Cardiac fibroblast (primary cell): ENCODE results near the gene KRT14.

Source experiments
- DNase-seq, 2 donors: peaks; one replicate each; pipeline versions ENCODE4 v3.0.0 to v3.0.0-alpha.2; 2010; ENCODE audit warnings: low read depth in 2 of 2
- H3K4me3 ChIP-seq, 2 donors: replicated peaks in 1 of 2; 1 replicate in 1 of 2; 2 replicates in 1 of 2; pipeline ENCODE4 v1.5.1; 2011; ENCODE audit warnings: low read depth in 2 of 2, low read length in 2 of 2, mild to moderate bottlenecking in 2 of 2, moderate library complexity in 1 of 2
- TF ChIP-seq, protein P1 (sequence below): IDR thresholded peaks from one replicate; pipeline ENCODE4 v1.5.1; 2011; ENCODE audit warnings: low read depth, mild to moderate bottlenecking, low read length, inconsistent platforms

The KRT14 gene

DNA sequence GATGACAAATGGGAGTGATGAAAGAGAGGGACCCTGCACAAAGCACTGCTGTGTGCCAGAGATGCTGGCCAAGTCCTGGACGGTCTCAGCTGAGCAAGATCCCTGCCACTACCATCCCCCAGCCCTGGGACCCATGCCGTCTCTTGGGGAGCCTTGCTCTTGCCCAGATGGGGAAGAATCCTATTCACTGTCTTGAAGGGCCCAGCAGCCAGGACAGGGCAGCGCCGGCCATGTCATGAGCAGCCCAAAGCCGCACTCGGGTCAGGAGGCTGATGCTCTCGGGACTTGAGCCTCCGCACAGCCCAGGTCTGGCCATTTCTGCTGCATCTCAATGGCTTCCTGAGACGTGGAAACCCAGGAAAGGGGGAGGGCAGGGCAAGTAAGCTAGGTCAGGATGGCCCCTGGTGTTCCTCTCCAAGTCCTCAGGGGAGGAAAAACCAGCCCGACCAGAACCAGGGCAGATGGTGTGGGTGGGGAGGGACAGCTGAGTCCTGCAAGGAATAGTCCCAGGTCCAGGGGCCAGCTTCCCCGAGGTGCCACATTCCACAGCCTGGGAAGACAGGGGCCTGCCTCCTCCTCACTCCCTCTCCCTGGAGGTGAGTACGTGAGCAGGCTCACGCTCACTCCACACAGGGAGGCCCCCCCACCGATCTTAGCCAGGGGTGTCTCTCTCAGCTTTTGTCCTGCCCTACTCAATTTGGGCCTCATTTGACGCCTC is 50.8 kb downstream of the KRT14 start:
- H3K4me3 ChIP-seq, result no peak overlapping the region
- no peak for DNase-seq
- TF ChIP-seq, protein P1, sequence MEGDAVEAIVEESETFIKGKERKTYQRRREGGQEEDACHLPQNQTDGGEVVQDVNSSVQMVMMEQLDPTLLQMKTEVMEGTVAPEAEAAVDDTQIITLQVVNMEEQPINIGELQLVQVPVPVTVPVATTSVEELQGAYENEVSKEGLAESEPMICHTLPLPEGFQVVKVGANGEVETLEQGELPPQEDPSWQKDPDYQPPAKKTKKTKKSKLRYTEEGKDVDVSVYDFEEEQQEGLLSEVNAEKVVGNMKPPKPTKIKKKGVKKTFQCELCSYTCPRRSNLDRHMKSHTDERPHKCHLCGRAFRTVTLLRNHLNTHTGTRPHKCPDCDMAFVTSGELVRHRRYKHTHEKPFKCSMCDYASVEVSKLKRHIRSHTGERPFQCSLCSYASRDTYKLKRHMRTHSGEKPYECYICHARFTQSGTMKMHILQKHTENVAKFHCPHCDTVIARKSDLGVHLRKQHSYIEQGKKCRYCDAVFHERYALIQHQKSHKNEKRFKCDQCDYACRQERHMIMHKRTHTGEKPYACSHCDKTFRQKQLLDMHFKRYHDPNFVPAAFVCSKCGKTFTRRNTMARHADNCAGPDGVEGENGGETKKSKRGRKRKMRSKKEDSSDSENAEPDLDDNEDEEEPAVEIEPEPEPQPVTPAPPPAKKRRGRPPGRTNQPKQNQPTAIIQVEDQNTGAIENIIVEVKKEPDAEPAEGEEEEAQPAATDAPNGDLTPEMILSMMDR, result no peak

DNA sequence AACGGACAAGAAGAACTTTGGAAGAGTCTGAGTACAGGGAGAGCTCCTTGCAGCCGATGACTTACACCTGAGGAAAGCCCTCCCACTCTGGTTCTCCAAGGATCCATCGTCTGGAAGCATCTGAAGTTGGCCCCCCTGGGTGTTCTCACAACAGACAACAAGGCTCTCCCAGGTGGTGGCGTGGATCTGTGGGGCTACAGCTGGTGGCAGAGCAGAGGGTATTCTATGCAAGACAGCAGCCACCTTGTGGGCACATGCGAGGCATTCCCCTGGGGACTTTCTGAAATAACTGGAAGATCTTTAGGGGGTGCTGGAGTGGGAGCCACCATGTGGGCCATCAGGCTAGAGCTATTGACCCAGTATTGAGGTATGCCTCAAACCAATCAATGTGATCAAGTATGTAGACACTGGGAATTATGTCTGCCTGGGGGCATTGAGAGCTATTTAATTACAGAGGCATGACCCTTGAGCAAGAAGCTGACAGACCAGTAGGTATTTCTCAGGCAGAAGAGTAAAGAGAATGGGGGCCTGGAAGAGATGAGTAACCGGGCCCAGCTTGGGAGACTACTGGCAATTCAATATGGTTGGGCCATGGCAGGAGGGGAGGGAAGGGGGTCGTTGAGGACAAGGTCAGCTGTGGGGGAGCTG is 51.7 kb downstream of the KRT14 start:
- no peak overlapping the region for H3K4me3 ChIP-seq
- DNase-seq, result no peak
- TF ChIP-seq, protein P1, result no peak

DNA sequence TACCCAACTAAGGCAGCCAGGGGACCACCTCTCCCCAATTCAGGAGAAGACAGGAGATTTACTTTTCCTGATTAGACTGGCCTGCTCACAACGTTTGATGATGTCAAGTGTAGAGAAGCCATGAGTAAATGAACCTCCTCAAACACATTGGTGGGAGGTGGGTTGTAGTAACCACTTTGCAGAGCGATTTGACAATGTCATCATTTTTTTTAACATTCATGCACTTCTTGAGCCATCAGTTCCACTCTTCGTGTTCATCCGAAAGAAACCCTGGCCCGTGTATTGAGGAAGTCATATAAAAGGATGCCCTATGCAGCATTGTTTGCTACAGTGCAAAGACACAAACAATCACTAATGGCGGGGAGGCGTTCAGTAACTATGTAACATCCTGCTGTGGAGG is 53.1 kb downstream of the KRT14 start:
- DNase-seq, result no peak
- TF ChIP-seq, protein P1, result no peak

DNA sequence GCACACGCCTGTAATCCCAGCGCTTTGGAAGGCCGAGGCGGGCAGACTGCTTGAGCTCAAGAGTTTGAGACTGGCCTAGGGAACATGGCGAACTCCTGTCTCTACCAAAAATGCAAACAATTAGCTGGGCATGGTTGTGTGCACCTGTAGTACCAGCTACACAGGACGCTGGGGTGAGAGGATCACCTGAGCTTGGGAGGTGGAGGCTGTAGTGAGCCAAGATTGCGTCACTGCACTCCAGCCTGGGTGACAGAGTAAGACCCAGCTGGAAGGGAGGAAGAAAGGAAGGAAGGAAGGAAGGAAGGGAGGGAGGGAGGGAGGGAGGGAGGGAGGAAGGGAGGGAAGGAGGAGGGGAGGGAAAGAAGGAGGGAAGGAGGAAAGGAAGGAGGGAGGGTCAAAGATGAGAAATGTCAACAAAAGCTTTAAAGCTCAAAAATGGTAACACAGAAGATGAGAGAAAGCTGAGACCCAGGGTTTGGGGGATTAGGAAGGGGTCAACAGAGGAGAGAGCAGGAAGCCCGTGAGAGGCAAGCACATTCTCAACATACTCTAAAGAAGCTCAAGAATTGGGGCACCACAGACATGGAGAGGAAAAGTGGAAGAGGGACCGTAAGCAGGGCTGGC is 53.6 kb downstream of the KRT14 start:
- no peak overlapping the region for H3K4me3 ChIP-seq
- no peak for DNase-seq
- TF ChIP-seq, protein P1, result no peak

More for the DNA sequence above, 53.1 kb downstream of the KRT14 start:
- H3K4me3 ChIP-seq, result no peak overlapping the region
